HG03378 (cell line): Measurements from ENCODE around the gene PHF21A.

Source experiments
- ATAC-seq: cut with Tn5 transposase; IDR thresholded peaks from one replicate; pipeline ENCODE4 v1.9.1; 2021; ENCODE audit warnings: mild to moderate bottlenecking, moderate library complexity; ENCODE audit not compliant: unreplicated experiment

The PHF21A gene

GRCh38 chr11:45924927-45925326 is 196.3 kb downstream of the PHF21A start:
- no peak for ATAC-seq

- no peak for ATAC-seq
These were observed 197.0 kb downstream of the PHF21A start for GRCh38 chr11:45924036-45924915.

DNA sequence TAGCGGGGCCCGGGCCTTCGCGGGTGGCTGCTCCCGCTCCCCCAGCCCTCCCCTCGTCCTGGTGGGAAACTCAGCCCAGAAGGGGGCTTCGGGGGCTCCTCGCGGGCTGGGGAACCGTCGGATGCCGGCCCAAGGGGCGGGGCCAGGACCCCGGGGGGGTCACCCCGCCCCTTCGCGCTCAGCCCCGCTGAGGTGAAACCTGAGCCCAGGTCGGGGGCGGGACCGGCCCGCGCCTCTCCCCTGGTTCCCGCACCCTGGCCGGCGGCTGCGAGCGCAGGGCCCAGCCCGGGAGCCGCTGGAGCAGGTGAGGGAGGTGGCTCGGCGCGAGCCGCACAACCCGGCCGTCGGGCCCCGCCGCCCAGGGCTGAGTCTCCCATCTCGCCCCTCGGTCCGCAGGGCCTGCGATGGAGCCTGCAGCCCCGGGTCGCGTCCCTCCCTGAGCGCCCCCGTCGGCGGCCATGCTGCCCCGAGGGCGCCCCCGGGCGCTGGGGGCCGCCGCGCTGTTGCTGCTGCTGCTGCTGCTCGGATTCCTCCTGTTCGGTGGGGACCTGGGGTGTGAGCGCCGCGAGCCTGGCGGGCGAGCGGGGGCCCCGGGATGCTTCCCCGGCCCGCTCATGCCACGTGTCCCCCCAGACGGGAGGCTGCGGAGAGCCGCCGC is 198.7 kb downstream of the PHF21A start, which contains the start of gene LARGE2:
Gene LARGE2, plus strand, starts transcription at position 232 of the 658 bp plus-strand sequence. Its CDS starts 227 bp downstream, at position 459.
- ATAC-seq, result no peak

- ATAC-seq, result no peak
These were observed 199.5 kb downstream of the PHF21A start for GRCh38 chr11:45921561-45922424.

DNA sequence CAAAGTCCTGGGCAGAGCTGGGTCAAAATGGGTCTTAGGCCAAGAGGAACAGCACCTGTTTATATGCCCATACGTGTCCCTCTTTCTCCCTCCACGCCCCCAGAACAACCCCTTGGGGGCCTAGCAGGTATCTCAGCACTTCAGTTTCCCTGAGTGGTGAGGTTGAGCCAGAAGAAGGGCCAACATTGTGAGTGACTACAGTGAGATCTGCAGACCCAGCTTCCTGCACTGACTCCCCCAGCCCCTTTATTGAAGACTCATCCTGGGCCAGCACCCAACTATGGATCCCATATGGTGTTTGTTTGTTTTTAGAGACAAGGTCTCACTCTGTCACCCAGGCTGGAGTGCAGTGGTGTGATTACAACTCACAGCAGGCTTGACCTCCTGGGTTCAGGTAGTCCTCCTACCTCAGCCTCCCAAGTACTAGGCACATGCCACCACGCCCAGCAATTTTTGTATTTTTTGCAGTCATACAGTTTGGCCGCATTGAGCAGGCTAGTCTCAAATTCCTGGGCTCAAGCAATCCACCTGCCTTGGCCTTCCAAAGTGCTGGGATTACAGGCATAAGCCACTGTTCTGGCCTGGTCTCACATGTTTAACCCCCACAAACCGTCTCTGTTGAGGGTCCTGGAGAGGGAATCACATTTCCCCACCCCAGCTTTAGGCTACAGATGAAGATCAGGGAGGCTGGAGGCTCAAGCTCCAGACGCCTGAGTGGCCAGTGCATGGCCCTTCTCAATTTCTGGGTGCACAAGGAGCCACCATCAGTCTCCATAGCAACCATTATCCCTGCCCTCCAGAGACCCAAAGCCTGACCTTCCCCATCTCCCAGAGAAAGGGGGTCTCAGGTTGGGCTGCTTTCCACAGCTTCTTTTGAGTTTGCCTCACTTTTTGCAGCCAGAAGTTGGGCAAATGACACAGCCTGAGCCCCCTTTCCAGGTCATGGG is 200.4 kb downstream of the PHF21A start:
- ATAC-seq, result no peak

DNA sequence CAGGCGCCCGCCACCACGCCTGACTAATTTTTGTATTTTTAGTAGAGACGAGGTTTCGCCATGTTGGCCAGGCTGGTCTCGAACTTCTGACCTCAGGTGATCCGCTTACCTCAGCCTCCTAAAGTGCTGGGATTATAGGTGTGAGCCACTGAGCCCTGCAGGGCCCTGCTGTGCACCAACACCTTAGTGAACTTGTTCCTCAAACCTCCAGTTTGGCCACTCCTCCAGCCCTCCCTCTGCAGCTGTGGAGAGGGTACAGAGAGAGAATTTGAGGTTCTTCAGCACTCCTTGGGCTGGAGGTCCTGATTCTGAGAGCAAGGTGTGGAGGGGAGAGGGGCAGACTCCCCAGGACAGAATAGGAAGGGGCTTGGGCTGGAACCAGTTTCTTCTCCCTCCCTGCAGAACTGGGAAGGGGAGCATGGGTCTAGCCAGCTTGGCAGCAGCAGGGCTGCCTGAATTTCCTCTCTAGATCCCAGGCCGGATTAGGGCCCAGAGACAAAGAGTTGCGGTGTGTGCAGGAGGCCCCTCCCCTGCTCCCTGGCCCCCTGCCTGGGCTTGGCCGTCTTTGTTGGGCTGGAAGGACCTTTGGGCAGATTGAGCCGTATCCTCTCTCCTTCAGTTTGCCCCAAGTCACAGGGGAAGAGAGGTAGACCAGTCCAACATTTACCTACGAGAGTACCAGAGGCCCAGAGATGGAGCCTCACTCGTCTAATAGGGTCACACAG is 201.3 kb downstream of the PHF21A start:
- no peak for ATAC-seq

DNA sequence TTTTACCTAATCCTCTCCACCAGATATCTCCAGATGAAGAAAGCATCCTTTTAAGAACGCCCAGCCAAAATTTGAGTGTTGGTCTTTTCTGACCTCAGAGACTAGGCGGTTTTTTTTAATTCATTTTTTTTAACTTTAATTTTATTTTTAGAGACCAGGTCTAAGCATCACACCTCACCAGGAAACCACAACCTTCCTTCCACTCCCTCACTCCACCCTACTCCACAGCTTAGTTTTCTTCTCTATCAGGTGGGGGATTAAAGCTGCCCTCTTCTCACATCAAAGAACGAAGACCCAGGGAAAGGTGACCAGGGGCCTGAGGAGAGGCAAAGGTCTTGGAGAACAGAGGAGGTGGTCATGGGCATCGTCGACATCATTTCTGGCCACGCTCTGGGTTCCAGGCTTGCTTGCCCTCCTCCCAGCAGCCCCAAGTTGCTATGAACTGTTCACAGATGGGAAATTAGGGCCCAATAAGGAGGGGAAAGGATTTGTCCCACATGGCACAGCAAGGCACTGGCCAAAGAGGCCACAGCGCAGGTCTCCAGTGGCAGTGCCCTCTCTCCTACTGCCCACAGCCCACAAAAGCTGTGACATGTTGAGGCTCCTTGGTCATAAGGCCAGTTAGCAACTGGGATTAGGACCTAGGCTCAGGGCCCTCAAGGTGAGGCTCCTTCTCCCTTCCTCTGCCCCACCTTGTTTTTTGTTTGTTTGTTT is 202.1 kb downstream of the PHF21A start:
- no peak for ATAC-seq

DNA sequence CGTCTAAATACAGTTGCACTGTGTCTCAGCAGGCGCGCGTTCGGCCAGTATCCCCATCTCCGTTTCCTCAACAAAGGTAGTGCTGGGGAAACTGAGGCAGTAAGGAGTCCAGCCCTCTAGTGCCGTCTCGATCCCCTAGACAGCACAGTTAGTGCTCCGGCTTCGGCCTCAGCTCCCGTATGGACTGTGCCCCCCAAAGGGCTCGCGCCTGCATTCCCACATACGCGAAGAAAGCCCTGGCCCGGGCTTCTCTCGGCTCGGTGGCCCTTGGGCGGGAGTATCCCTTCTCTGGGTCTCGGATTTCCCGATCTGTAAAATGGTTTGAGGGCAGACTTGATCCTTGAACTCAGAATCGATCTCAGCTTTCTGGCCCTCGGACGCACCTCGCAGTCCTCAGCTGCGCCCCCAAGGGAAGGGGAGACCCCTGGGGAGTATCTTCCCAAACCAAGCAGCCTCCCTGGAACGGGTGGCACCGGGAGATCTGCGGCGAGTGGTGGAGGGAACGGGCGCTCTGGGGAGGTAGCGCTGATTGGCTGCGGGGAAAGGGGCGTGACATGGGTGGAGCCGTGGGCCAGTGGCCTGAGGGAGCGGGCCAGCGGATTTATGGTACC is 202.8 kb downstream of the PHF21A start:
- no peak for ATAC-seq

GRCh38 chr11:45917623-45918330 is 203.5 kb downstream of the PHF21A start, which contains the start of gene PEX16:
PEX16 (minus strand) TSS chr11:45917877; CDS start chr11:45917811, 66 bp downstream.
- peak; percentile 81 for ATAC-seq

GRCh38 chr11:45917286-45917622 is 204.0 kb downstream of the PHF21A start:
- no peak for ATAC-seq

DNA sequence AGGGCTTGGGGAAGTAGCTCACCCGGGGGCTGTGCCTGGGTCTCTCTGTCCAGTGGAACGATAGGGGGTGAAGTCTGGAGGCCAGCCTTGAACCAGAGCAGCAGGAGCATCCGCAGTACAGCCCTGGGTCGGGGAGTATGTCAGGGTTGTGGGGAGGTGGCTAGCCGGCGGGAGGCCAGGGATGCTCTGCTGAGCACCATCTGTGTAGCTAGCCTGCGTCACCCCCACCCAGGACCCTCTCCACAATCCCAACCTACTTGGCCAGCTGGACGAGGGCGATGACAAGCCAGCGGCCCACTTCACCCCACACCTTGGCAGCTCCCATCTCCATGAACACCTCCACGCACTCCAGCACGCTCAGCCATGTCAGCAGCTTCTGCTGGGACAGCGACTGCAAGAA is 205.8 kb downstream of the PHF21A start:
- no peak for ATAC-seq

GRCh38 chr11:45913942-45914635 is 207.2 kb downstream of the PHF21A start:
- ATAC-seq, result no peak

GRCh38 chr11:45913514-45913913 is 207.7 kb downstream of the PHF21A start:
- no peak for ATAC-seq

DNA sequence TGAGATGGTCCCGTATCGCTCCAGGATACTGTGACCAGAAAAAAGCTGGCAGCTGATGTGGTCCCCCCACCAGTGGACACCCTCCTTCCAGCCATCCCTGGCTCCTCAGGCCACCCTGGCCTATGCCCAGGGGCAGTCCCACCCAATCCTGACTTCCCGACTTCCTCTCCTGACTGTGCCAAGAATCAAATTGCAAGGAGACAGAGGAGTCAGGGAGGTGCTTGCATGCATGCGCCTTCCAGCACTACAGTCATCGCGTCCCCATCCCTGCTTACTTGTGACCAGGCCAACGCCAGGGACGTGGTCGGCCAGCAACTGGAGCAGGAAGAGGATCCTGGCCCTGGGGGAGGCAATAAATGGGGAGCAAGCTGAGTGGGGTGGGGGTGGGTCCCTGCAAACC is 210.6 kb downstream of the PHF21A start:
- ATAC-seq, result no peak

GRCh38 chr11:45909594-45910475 is 211.4 kb downstream of the PHF21A start:
- ATAC-seq, result no peak

DNA sequence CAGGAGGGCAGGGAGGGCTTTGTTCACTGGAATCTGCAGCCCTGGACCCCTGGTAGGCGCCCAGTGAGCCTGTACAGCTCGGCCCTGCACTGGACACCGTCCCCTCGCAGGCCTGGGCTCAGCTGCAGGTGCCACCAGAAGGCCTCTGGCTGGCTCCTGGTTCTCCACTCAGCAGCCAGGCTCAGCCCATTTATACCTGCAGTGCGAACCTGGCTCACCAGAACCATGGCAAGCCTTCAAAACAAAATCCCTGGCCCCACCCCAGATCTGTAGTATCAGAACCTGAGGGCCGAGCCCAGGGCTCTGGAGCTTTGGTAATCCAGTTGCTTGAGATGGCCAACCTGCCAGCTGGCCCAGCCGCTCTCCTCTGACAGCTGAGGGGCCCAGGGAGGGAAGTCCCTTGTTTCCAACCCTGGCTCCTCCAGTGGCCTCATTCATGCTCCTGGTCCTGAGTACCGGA is 213.3 kb downstream of the PHF21A start:
- ATAC-seq, result no peak
